ENCODE measurements around the gene DENND1A. TPM values are rescaled to one million over a fixed set of nuclear protein-coding genes. Genes with fewer than 3 reads are reported as not detected.

Gene DENND1A
- total and polyA plus RNA-seq, 7 donors: 12.8 to 33.2 (median 19.2) TPM

DNA sequence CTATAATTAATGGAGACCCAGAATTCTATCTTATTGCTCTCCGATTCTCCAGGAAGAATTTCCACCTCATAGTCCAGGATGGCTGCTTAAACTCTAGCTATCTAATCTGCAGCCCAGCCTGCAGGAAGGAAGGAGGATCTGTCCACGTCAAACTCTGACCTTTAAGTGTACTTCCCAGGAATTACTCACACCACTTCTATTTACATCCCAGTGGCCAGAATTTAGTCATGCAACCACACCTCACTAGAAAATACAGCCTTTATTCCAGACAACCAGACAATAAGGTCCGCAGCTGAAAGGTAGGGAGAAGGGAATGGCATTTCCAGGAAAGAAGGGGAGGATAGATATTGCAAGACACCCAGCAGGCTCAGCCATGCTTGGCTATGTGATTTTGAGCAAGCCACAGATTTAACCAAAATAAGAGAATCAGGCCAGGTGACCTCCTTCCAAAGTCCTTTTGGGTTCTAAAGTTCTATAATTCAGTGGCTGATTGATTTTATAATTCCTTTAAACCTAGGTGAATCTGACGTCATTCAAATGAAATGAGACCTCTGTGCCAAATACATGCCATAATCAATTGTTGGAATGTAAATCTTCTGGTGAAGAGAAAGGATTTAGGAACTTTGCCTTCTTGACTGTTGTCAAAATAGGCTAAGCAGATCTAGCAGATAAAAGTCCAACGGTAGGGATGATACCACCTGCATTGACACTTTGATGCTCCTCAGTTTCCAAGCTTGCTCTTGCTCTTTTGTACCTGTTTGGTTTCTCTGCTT, 3.7 kb upstream of the DENND1A start:
- no peak overlapping the region for H3K27ac ChIP-seq
- TF ChIP-seq EP300 (IDR thresholded peaks at IDR 0.05) (no peak), POLR2AphosphoS5 (IDR thresholded peaks at IDR 0.05) (no peak), POLR2A (IDR thresholded peaks at IDR 0.05) (no peak)
- TF ChIP-seq, protein P1, sequence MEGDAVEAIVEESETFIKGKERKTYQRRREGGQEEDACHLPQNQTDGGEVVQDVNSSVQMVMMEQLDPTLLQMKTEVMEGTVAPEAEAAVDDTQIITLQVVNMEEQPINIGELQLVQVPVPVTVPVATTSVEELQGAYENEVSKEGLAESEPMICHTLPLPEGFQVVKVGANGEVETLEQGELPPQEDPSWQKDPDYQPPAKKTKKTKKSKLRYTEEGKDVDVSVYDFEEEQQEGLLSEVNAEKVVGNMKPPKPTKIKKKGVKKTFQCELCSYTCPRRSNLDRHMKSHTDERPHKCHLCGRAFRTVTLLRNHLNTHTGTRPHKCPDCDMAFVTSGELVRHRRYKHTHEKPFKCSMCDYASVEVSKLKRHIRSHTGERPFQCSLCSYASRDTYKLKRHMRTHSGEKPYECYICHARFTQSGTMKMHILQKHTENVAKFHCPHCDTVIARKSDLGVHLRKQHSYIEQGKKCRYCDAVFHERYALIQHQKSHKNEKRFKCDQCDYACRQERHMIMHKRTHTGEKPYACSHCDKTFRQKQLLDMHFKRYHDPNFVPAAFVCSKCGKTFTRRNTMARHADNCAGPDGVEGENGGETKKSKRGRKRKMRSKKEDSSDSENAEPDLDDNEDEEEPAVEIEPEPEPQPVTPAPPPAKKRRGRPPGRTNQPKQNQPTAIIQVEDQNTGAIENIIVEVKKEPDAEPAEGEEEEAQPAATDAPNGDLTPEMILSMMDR (IDR thresholded peaks at IDR 0.05): no peak
- 31 to 62% methylated on average over 5 of the region's 5 CpGs for WGBS, 2 donors

DNA sequence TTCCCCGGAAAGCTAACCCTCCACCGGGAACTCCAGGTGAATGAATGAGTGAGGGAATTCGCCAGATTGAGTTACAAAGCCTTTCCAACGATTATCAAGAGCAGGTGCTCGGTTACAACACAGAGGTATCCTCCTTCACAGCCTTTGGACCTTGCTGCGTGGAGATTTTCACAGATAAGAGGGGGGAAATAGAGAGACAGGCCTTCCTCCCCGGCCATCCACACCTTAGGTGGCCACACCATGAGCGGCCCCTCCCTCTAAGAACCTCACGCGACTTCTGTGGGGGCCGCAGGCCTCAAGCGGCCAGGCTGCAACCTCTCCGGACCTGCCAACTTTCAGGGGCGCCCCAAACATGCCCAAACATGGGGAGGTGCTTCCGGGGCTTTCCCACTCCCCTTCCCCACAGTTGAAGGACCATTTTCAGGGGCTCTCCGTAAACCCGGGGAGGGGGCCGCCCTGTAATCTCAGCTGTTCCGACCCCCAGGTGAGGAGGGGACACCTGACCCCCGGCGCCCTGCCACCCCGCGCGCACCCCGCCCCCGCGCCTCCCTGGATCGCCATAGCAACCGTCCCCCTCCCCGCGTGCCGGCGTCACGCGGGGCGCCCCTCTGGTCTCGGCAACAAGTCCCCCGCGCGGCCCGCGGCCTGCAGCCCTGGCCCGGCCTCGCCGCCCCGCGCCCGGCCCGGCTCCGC, 603 bp downstream of the DENND1A start:
- H3K4me3 ChIP-seq: peak overlapping the region; percentile 64 to 89 (median 80)
- no peak for DNase-seq
- no peaks in the 10 kb centered on the region for H3K36me3 ChIP-seq
- intact Hi-C loops (cut with DNase I): no loop called here
- H3K27me3 ChIP-seq: no peaks in the 10 kb centered on the region
- H3K4me1 ChIP-seq: peaks cover 0 to 27% (median 25%) of the 10 kb centered on the region in 4 donors
- H3K9me3 ChIP-seq: no peaks in the 10 kb centered on the region
- peak overlapping the region; percentile 68 to 79 (median 74) for H3K27ac ChIP-seq
- WGBS, 2 donors: 1 to 3% methylated on average over 50 of the region's 50 CpGs
- TF ChIP-seq POLR2A (IDR thresholded peaks at IDR 0.05) (no peak), POLR2AphosphoS5 (IDR thresholded peaks at IDR 0.05) (no peak), EP300 (IDR thresholded peaks at IDR 0.05) (no peak)
- TF ChIP-seq, protein P1 (IDR thresholded peaks at IDR 0.05): no peak

More for the DNA sequence above, 3.7 kb upstream of the DENND1A start:
- intact Hi-C loops (cut with DNase I): no loop called here
- H3K9me3 ChIP-seq: peaks cover 0 to 3% (median 0%) of the 10 kb centered on the region in 4 donors
- no peak overlapping the region for H3K4me3 ChIP-seq
- no peaks in the 10 kb centered on the region for H3K27me3 ChIP-seq
- H3K36me3 ChIP-seq: no peaks in the 10 kb centered on the region
- no peak for DNase-seq
- H3K4me1 ChIP-seq: peaks cover 0 to 13% (median 12%) of the 10 kb centered on the region in 4 donors

DNA sequence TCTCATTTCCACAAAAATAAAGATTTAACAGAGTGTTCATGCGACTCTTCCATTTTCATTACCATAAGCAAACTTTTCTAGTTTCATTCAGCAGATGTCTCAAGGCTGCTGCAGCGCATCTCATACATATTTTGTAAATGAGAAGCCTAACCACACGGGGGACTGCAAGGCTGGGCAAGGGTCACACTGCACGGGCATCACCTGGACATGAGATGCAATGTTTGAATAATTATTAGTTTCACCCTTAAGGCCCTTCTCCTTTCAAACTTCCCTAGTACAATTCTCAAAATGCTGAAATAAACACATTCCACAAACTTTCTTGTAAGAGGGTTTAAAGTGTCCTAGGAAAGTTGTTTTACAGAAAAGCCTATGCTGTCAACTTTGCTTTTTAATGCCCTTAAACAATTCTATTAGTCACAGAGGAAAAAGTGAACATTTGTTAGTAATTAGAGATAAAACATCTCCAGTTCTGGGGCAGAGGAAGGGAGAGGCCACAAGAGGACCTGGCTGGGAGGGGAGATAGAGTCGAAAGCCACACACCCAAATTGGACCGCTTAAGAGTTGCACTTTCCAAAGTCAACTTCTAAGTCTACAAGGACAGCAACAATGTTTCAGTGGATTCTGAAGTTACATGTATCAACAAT, 1.3 kb downstream of the DENND1A start:
- Histone ChIP-seq H3K4me3 (peak overlapping the region; percentile 64 to 89 (median 80)), H3K27me3 (no peaks in the 10 kb centered on the region), H3K36me3 (no peaks in the 10 kb centered on the region), H3K4me1 (peaks cover 0 to 27% (median 25%) of the 10 kb centered on the region in 4 donors), H3K9me3 (no peaks in the 10 kb centered on the region), H3K27ac (peak overlapping the region; percentile 68 to 79 (median 74))
- WGBS, 2 donors: 33 to 46% methylated on average over 6 of the region's 6 CpGs
- intact Hi-C loops (cut with DNase I): no loop called here
- DNase-seq: no peak
- TF ChIP-seq POLR2AphosphoS5 (IDR thresholded peaks at IDR 0.05) (no peak), EP300 (IDR thresholded peaks at IDR 0.05) (no peak), POLR2A (IDR thresholded peaks at IDR 0.05) (no peak)
- TF ChIP-seq, protein P1 (IDR thresholded peaks at IDR 0.05): no peak

DNA sequence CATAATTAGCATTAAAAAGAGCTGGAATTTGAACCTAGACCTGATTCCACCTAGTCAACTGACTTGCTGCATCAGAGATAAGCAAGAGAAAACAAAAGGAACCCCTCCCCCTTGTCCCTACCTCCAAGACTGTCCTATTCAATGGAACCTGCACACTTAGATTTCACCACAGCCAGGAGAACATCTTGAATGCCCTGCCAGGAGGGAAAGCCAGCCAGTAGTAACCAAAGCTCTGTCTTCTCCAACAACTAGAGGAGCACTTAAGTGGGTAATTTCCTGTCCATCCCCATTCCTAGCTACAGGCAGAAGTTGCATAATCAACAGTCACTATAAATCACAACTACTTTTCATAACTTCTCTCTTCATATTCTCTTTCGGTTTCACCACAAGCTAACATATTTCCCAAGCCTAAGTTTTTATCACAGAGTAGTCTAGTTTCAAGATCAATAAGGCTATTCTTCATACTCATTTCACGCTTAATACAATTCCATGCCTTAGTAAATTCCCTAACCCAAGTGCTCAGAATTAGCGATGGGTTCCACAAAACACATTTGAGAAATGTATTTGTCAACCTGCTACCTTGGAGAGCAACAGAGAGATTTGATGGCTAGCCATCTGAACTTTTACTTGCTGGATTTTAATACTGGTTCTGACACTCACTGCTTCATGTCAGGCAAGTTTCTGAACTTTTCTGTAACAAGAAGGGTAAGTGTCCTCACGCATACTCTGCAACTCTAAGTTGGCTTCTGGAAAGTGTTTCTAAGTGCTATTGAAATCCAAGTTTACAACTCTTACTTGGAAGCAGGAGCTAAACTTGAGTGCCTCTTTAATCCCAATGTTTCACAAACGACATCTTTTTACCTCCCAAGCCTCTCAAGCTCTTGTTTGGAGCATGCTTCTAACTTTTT, 2.0 kb downstream of the DENND1A start:
- peak overlapping the region in 1 of 4 donors; percentile 79 for H3K4me3 ChIP-seq
- no peaks in the 10 kb centered on the region for H3K27me3 ChIP-seq
- WGBS, 2 donors: 49 to 50% methylated on average over 5 of the region's 5 CpGs
- no peak for DNase-seq
- H3K27ac ChIP-seq: peak overlapping the region; percentile 9 to 79 (median 74)
- H3K4me1 ChIP-seq: peaks cover 0 to 27% (median 25%) of the 10 kb centered on the region in 4 donors
- intact Hi-C loops (cut with DNase I): no loop called here
- H3K36me3 ChIP-seq: no peaks in the 10 kb centered on the region
- no peaks in the 10 kb centered on the region for H3K9me3 ChIP-seq
- TF ChIP-seq, protein P1 (IDR thresholded peaks at IDR 0.05): no peak
- peak in 2 of 4 donors; percentile 23 to 44 for TF ChIP-seq POLR2AphosphoS5 (IDR thresholded peaks at IDR 0.05)
